ENCODE data around the gene DNAL4.

The DNAL4 gene

DNA sequence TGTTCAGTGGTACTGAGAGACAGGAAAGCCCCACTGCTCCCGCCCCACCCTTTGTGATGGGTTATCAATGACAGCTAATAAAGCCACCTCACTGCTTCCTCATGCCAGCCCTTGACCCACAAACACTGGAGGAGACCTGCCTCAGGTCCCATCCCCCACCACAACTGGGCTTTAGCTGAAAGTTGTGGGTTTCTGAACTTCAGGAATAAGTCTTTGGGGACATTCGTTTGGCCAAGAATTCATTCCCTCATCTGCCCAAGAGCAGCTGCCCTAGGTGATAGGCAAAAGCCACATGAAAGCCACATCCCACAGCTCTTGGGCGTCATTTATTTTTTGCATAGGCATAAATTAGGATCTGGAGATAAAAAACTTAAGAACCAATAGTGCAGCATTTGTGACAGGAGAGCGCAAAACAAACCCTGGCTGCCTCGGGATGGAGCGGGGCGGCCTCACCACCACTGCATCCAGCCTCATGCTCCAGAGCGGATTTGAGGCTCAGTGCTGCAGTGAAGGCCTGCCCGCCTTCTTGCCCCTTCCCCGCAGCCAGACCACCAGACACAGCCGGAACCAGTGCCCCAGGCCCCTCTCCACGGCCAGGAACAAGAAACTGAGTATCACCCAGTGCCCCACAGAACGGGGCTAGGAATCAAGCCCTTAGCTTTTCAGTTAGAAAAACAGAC lies 59.4 kb downstream of the DNAL4 start:
- no peak overlapping the region for H3K4me3 ChIP-seq (replicated peaks; ENCODE audit: low read depth, low read length)
- TF ChIP-seq, protein P1, sequence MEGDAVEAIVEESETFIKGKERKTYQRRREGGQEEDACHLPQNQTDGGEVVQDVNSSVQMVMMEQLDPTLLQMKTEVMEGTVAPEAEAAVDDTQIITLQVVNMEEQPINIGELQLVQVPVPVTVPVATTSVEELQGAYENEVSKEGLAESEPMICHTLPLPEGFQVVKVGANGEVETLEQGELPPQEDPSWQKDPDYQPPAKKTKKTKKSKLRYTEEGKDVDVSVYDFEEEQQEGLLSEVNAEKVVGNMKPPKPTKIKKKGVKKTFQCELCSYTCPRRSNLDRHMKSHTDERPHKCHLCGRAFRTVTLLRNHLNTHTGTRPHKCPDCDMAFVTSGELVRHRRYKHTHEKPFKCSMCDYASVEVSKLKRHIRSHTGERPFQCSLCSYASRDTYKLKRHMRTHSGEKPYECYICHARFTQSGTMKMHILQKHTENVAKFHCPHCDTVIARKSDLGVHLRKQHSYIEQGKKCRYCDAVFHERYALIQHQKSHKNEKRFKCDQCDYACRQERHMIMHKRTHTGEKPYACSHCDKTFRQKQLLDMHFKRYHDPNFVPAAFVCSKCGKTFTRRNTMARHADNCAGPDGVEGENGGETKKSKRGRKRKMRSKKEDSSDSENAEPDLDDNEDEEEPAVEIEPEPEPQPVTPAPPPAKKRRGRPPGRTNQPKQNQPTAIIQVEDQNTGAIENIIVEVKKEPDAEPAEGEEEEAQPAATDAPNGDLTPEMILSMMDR (IDR thresholded peaks at IDR 0.05; ENCODE audit: low read depth, low read length, missing control alignments), result no peak
- DNase-seq (ENCODE audit: extremely low read depth, low read depth), result no peak

DNA sequence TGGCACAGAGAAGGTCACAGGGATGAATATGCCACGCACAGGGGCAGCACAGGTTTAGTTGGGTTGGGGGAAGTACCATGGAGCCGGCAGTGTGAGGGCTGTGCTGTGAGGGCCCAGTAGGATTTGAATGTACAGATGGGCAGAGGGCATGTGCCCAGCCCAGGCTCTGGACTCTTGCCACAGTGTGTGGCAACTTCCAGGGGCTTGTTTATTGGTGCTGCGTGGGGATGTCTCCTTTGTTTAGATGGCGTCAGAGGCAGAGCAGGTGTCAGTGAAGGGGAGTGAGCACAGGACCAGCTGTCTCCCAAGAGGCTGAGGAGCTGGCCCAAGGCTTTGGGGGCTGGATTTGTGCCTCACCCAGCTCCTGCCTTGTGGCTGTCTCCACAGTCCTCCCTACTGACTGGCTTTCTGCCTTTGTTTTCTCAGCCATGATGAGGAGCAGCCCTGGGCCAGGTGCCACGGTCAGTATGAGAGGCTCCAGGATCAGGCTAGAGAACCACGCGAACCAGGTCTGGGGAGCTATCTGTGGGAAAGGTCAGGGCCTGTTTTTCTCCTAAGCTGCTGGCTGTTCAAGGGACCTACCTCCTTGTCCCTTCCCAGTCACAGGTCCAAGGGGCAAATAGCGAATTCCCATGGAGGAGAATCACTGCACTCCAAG lies 60.1 kb downstream of the DNAL4 start:
- H3K4me3 ChIP-seq (replicated peaks; ENCODE audit: low read depth, low read length), result no peak overlapping the region
- DNase-seq (ENCODE audit: extremely low read depth, low read depth), result no peak
- TF ChIP-seq, protein P1 (IDR thresholded peaks at IDR 0.05; ENCODE audit: low read depth, low read length, missing control alignments), result no peak

DNA sequence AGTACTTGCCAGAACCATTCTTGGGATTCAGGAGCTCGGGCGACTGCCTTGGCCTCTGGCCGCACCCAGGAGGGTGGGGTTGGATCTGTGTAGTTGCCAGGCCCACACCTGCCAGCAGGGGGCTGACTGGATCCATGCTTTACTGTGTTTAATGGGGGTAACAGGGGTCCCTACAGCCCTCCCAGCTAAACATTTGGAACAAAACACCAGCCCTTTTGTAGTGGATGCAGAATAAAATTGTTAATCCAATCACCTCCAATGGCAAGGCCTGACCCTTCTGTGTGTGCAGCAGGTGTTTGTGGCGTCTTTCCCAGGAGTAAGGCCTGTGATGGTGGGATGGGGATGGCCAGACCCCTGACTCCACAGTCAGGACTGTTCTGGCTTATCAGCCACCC lies 60.6 kb downstream of the DNAL4 start:
- H3K4me3 ChIP-seq (replicated peaks; ENCODE audit: low read depth, low read length), result no peak overlapping the region
- no peak for DNase-seq (ENCODE audit: extremely low read depth, low read depth)
- TF ChIP-seq, protein P1 (IDR thresholded peaks at IDR 0.05; ENCODE audit: low read depth, low read length, missing control alignments), result peak; percentile 82

DNA sequence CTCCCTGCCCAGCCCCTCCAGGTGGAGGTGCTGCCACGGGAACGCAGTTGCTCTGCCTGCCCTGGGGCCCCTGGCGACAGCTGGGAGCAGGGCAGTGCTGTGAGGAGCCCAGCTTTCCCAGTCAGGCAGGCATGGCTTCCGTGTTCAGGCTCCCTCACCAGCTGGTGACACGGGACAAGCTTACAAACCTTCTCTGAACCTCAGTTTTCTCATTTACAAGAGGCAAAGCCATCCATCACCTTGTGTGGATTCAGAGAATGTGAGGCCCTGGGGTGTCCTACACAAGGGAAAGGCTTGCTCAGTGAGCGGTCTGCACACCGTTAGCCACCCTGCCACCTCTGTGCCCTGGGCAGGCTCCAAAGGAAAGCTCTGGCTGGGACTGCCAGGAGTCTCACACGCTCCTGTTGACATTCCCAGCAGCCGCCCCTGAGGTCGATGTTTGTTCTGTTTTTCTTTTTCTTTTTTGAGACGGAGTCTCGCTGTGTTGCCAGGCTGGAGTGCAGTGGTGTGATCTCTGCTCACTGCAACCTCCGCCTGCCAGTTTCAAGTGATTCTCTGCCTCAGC lies 61.6 kb downstream of the DNAL4 start:
- H3K4me3 ChIP-seq (replicated peaks; ENCODE audit: low read depth, low read length), result no peak overlapping the region
- TF ChIP-seq, protein P1 (IDR thresholded peaks at IDR 0.05; ENCODE audit: low read depth, low read length, missing control alignments), result no peak
- no peak for DNase-seq (ENCODE audit: extremely low read depth, low read depth)

DNA sequence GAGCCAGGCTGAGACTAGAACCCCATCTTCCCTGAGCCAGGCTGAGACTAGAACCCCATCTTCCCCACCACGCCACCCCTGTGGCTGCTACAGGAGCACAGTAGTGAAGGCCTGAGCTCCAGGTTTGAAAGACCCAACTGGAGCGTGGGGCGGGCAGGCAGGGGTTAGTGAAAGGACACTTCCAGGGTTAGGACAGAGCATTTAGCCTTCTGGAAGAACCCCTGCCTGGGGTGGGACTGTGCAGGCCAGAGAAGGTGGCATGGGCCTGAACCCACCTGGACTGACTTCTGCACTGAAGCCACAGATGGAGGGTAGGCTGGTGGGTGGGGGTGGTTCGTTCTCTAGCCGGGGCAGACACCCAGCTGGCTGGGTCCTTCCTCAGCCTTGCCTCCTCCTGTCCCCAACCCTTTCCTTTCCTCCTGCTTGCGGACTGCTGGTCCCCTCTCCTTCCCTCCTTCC lies 62.2 kb downstream of the DNAL4 start:
- TF ChIP-seq, protein P1 (IDR thresholded peaks at IDR 0.05; ENCODE audit: low read depth, low read length, missing control alignments), result no peak
- H3K4me3 ChIP-seq (replicated peaks; ENCODE audit: low read depth, low read length), result no peak overlapping the region
- no peak for DNase-seq (ENCODE audit: extremely low read depth, low read depth)

DNA sequence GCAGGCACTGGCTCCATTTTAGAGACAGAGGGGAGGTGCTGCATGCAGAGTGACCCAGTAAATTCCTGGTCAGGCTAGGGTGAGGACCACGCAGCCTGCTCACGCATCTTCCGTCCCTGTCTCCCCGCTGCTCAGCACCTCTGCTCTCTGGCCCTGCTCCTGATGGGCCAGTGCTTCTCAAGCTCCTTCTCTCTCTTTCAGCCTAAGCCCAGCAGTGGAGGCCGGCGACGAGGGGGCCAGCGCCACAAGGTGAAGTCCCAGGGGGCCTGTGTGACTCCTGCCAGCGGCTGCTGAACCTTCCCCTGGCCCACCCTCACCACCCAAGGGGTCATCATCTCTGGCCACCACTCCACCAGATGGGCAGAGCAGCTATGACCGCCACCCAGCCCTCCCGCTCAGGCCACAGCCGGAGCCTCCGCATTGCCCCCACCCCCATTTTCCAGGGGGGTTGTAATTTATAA lies 63.5 kb downstream of the DNAL4 start:
- TF ChIP-seq, protein P1 (IDR thresholded peaks at IDR 0.05; ENCODE audit: low read depth, low read length, missing control alignments), result no peak
- no peak overlapping the region for H3K4me3 ChIP-seq (replicated peaks; ENCODE audit: low read depth, low read length)
- DNase-seq (ENCODE audit: extremely low read depth, low read depth), result no peak
